ENCODE data around the gene TOX3. TPM values are rescaled to one million over a fixed set of nuclear protein-coding genes. Genes with fewer than 3 reads are reported as not detected.
A peak's percentile ranks its signal among the peaks of the same experiment; 100 is the strongest.

Gene TOX3
- total RNA-seq, 1 experiment from 2014 or later = 20.2 TPM

- Histone ChIP-seq H3K9me3 (ENCODE audit: control insufficient read depth, low read depth, low read length) (no peaks in the 10 kb centered on the region), H3K14ac (ENCODE audit: insufficient read depth, low read length) (no peak overlapping the region), H3K27ac (ENCODE audit: insufficient read length, low read depth, low read length) (no peak overlapping the region), H3K23ac (ENCODE audit: insufficient read length, low read depth, low read length) (no peak overlapping the region), H2BK5ac (ENCODE audit: insufficient read length, low read length) (no peak overlapping the region), H4K91ac (ENCODE audit: insufficient read length, low read depth, low read length) (no peak overlapping the region), H3K4me1 (ENCODE audit: insufficient read depth, low read length) (no peaks in the 10 kb centered on the region), H2BK15ac (ENCODE audit: low read depth, low read length) (no peak overlapping the region), H2AK5ac (ENCODE audit: insufficient read length, low read length) (peak overlapping the region; percentile 83), H3K23me2 (ENCODE audit: insufficient read length, low read depth, low read length, poor library complexity, severe bottlenecking) (no peaks in the 10 kb centered on the region), H3K27me3 (ENCODE audit: insufficient read depth, low read length) (no peaks in the 10 kb centered on the region), H3K56ac (ENCODE audit: insufficient read length, low read depth, low read length) (no peak overlapping the region), H4K8ac (replicated peaks; ENCODE audit: insufficient read length, low read depth, low read length) (no peak overlapping the region), H4K20me1 (ENCODE audit: control insufficient read depth, insufficient read depth, insufficient read length) (no peaks in the 10 kb centered on the region), H2BK20ac (ENCODE audit: low read depth, low read length, poor library complexity, severe bottlenecking) (no peak overlapping the region), H2BK120ac (ENCODE audit: low read depth, low read length, poor library complexity, severe bottlenecking) (no peak overlapping the region), H3K4me2 (ENCODE audit: insufficient read depth, insufficient read length, low read length) (no peak overlapping the region), H3K9ac (ENCODE audit: extremely low read depth, insufficient read length, low read length) (no peak overlapping the region), H2BK12ac (ENCODE audit: insufficient read length, low read depth, low read length) (no peak overlapping the region), H2AFZ (ENCODE audit: low read length) (no peak overlapping the region), H3T11ph (ENCODE audit: low read length) (no peak overlapping the region), H3K18ac (ENCODE audit: insufficient read length, low read depth, low read length) (no peak overlapping the region), H3K4ac (ENCODE audit: low read depth, low read length) (no peak overlapping the region), H3K79me2 (ENCODE audit: insufficient read depth, low read length) (peaks cover 14% of the 10 kb centered on the region; the same call in 1 of the 2 replicates), H3K79me1 (ENCODE audit: insufficient read depth, low read depth, low read length, poor library complexity, severe bottlenecking) (peaks cover 15% of the 10 kb centered on the region), H4K5ac (ENCODE audit: insufficient read length, low read depth, low read length) (no peak overlapping the region)
- DNase-seq = no peak
- no peaks in the 10 kb centered on the region for H3K9me3 Mint-ChIP-seq
- H3K27ac Mint-ChIP-seq = no peak overlapping the region
- H3K27me3 Mint-ChIP-seq (ENCODE audit: low read depth) = no peaks in the 10 kb centered on the region
- H3K4me3 Mint-ChIP-seq = no peak overlapping the region
- no peak for TF ChIP-seq CTCF (conservative IDR thresholded peaks at IDR 0.05)
- peaks cover 24 to 54% (median 32%) of the 10 kb centered on the region in 3 experiments; a peak in 6 of 7 replicates for H3K36me3 Mint-ChIP-seq (ENCODE audit: insufficient read depth in 1 of 3, low read depth in 3 of 3)
- H3K4me1 Mint-ChIP-seq = peaks cover 19 to 37% of the 10 kb centered on the region in 2 experiments
Measured at GRCh38 chr16:52539191-52539590, 7.8 kb downstream of the TOX3 start.

Data from H9 (cell line).